Measurements from ENCODE around the gene PTGFRN.

The PTGFRN gene

GRCh38 chr1:116987256-116987555, 77.5 kb downstream of the PTGFRN start:
- no peak overlapping the region for H3K4me3 ChIP-seq (ENCODE audit: low read depth, low read length)
- in situ Hi-C loops (cut with HindIII; ENCODE audit: low sequenced_read_pairs): no loop called here
- no peak for DNase-seq (ENCODE audit: low read depth)
- TF ChIP-seq CTCF (IDR thresholded peaks at IDR 0.05; ENCODE audit: low read depth, low read length, missing control alignments): no peak

- DNase-seq (ENCODE audit: low read depth): peak; percentile 34
- no peak for TF ChIP-seq CTCF (IDR thresholded peaks at IDR 0.05; ENCODE audit: low read depth, low read length, missing control alignments)
- no peak overlapping the region for H3K4me3 ChIP-seq (ENCODE audit: low read depth, low read length)
- in situ Hi-C loops (cut with HindIII; ENCODE audit: low sequenced_read_pairs): no loop called here
Observed at GRCh38 chr1:116988248-116988647, 78.5 kb downstream of the PTGFRN start.

GRCh38 chr1:116988908-116989307, 79.2 kb downstream of the PTGFRN start:
- TF ChIP-seq CTCF (IDR thresholded peaks at IDR 0.05; ENCODE audit: low read depth, low read length, missing control alignments): no peak
- DNase-seq (ENCODE audit: low read depth): no peak
- no peak overlapping the region for H3K4me3 ChIP-seq (ENCODE audit: low read depth, low read length)
- in situ Hi-C loops (cut with HindIII; ENCODE audit: low sequenced_read_pairs): no loop called here

- no peak for DNase-seq (ENCODE audit: low read depth)
- H3K4me3 ChIP-seq (ENCODE audit: low read depth, low read length): no peak overlapping the region
- no peak for TF ChIP-seq CTCF (IDR thresholded peaks at IDR 0.05; ENCODE audit: low read depth, low read length, missing control alignments)
- in situ Hi-C loops (cut with HindIII; ENCODE audit: low sequenced_read_pairs): no loop called here
Observed at GRCh38 chr1:116989835-116990234, 80.1 kb downstream of the PTGFRN start.

GRCh38 chr1:116990612-116991151, 81.0 kb downstream of the PTGFRN start:
- H3K4me3 ChIP-seq (ENCODE audit: low read depth, low read length): no peak overlapping the region
- no peak for TF ChIP-seq CTCF (IDR thresholded peaks at IDR 0.05; ENCODE audit: low read depth, low read length, missing control alignments)
- peak; percentile 96 for DNase-seq (ENCODE audit: low read depth)
- in situ Hi-C loops (cut with HindIII; ENCODE audit: low sequenced_read_pairs): no loop called here

GRCh38 chr1:116991171-116991845, 81.6 kb downstream of the PTGFRN start:
- TF ChIP-seq CTCF (IDR thresholded peaks at IDR 0.05; ENCODE audit: low read depth, low read length, missing control alignments): no peak
- H3K4me3 ChIP-seq (ENCODE audit: low read depth, low read length): no peak overlapping the region
- DNase-seq (ENCODE audit: low read depth): no peak
- in situ Hi-C loops (cut with HindIII; ENCODE audit: low sequenced_read_pairs): no loop called here

Data from astrocyte of the cerebellum (primary cell).